Gastroesophageal sphincter (tissue), 4 donors: ENCODE measurements around the gene SNCB. TPM values are rescaled to one million over a fixed set of nuclear protein-coding genes. Genes with fewer than 3 reads are reported as not detected.
A peak's percentile ranks its signal among the peaks of the same experiment; 100 is the strongest.

Experiments used
- ATAC-seq: fragments of 150-250 bp; one replicate; pipeline ENCODE4 v1.9.1; 2016; ENCODE audit warnings: mild to moderate bottlenecking, moderate library complexity
- H3K27ac ChIP-seq, 4 donors: fragments of 200-600 bp; sonication (generic) in 3 of 4; 1 replicate in 3 of 4; 2 replicates in 1 of 4; pipeline ENCODE4 v1.5.1; 2016 to 2019
- H3K27me3 ChIP-seq: fragments of 200-600 bp; sonication (generic); one replicate; pipeline ENCODE4 v1.5.1; 2019
- H3K36me3 ChIP-seq, 2 donors: fragments of 200-600 bp; sonication (generic); one replicate each; pipeline ENCODE4 v1.5.1; 2019; ENCODE audit warnings: control low read depth in 1 of 2
- H3K4me1 ChIP-seq, 3 donors: fragments of 200-600 bp; sonication (generic); 1 replicate in 2 of 3; 2 replicates in 1 of 3; pipeline ENCODE4 v1.5.1; 2016 to 2019; ENCODE audit warnings: control low read depth in 2 of 3
- H3K4me3 ChIP-seq, 2 donors: fragments of 200-600 bp; sonication (generic); one replicate each; pipeline ENCODE4 v1.5.1; 2019; ENCODE audit warnings: mild to moderate bottlenecking in 1 of 2, moderate library complexity in 1 of 2
- H3K9me3 ChIP-seq, 3 donors: fragments of 200-600 bp; sonication (generic); one replicate each; pipeline ENCODE4 v1.5.1; 2017 to 2019; ENCODE audit warnings: control low read depth in 2 of 3
- CTCF ChIP-seq, 4 experiments: fragments of 200-600 bp in 2 of 4; fragments of 450-650 bp in 2 of 4; sonication (generic) in 1 of 4; IDR thresholded peaks; one replicate each; pipeline ENCODE4 v1.5.1; 2017 to 2019; ENCODE audit warnings: antibody characterized with exemption in 4 of 4, mild to moderate bottlenecking in 2 of 4, moderate library complexity in 2 of 4
- EP300 ChIP-seq: sonication (generic); formaldehyde crosslinking; IDR thresholded peaks from one replicate; pipeline ENCODE4 v1.6.1; 2017; ENCODE audit warnings: antibody characterized with exemption, mild to moderate bottlenecking
- POLR2A ChIP-seq, 2 donors: fragments of 450-650 bp; IDR thresholded peaks; one replicate each; pipeline ENCODE4 v1.6.1; 2017; ENCODE audit warnings: antibody characterized with exemption in 2 of 2, mild to moderate bottlenecking in 2 of 2, moderate library complexity in 1 of 2
- POLR2AphosphoS5 ChIP-seq: sonication (generic); formaldehyde crosslinking; IDR thresholded peaks from one replicate; pipeline ENCODE4 v1.6.1; 2017; ENCODE audit warnings: antibody characterized with exemption
- WGBS, 2 donors: methylation state at CpG; one replicate each; pipeline ENCODE4 v1.1.5; 2018; ENCODE audit warnings: low coverage in 1 of 2; 5-methylcytosine and 5-hydroxymethylcytosine counted together
- total RNA-seq, 4 donors: library from RNA; depleted of rRNA; stranded (reverse); fragments of >200 nt; gene quantifications; one replicate each; pipeline ENCODE4 v1.1.0, GENCODE V29; 2016

Gene SNCB
- total RNA-seq, 4 donors from 2014 or later = not detected

- no peak for ATAC-seq
- peaks cover 20% of the 10 kb centered on the region for H3K27me3 ChIP-seq
- whole genome bisulfite sequencing, 2 donors = 0 to 5% methylated on average over 1 to 3 of the region's 15 CpGs
Measured at GRCh38 chr5:176578391-176578808, 51.9 kb downstream of the SNCB start.

GRCh38 chr5:176577312-176578176, 52.8 kb downstream of the SNCB start:
- no peak overlapping the region for H3K4me3 ChIP-seq
- no peaks in the 10 kb centered on the region for H3K9me3 ChIP-seq
- H3K4me1 ChIP-seq = no peaks in the 10 kb centered on the region
- no peak for TF ChIP-seq POLR2A (IDR thresholded peaks at IDR 0.05)
- no peak for TF ChIP-seq EP300
- no peak overlapping the region for H3K27ac ChIP-seq
- H3K36me3 ChIP-seq = no peaks in the 10 kb centered on the region
- ATAC-seq = no peak
- 93% methylated on average over 5 of the region's 36 CpGs; no CpG with 5 or more reads in 1 of the 2 donors for WGBS, 2 donors
- peaks cover 26% of the 10 kb centered on the region for H3K27me3 ChIP-seq

More at GRCh38 chr5:176578391-176578808, 51.9 kb downstream of the SNCB start:
- no peak overlapping the region for H3K4me3 ChIP-seq
- H3K9me3 ChIP-seq = no peaks in the 10 kb centered on the region
- H3K36me3 ChIP-seq = no peaks in the 10 kb centered on the region
- H3K4me1 ChIP-seq = no peaks in the 10 kb centered on the region
- TF ChIP-seq POLR2AphosphoS5 = no peak
- TF ChIP-seq CTCF (IDR thresholded peaks at IDR 0.05) = peak in 3 of 4 experiments; percentile 38 to 55 (median 55)
- no peak overlapping the region for H3K27ac ChIP-seq

GRCh38 chr5:176575488-176576422, 54.6 kb downstream of the SNCB start:
- no peaks in the 10 kb centered on the region for H3K4me1 ChIP-seq
- WGBS, 2 donors = 62 to 80% methylated on average over 6 to 18 of the region's 37 CpGs
- TF ChIP-seq POLR2A (IDR thresholded peaks at IDR 0.05) (no peak), POLR2AphosphoS5 (no peak), EP300 (no peak), CTCF (IDR thresholded peaks at IDR 0.05) (no peak)

DNA sequence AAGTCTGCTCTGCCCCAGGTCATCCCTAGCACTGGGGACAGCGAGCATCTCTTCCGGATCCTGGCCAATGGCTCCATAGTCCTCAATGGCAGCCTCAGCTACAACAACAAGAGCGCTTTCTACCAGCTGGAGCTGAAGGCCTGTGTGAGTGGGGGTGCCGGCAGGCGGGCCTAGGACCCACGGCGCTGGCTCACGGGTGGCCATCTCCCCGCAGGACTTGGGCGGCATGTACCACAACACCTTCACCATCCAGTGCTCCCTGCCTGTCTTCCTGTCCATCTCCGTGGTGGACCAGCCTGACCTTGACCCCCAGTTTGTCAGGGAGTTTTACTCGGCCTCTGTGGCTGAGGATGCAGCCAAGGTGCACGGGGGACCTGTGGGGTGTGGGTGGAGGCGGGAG, 55.3 kb downstream of the SNCB start:
- no peaks in the 10 kb centered on the region for H3K36me3 ChIP-seq
- TF ChIP-seq EP300 = no peak
- TF ChIP-seq POLR2AphosphoS5 = no peak
- no peak for TF ChIP-seq CTCF (IDR thresholded peaks at IDR 0.05)
- TF ChIP-seq POLR2A (IDR thresholded peaks at IDR 0.05) = no peak
- no peak overlapping the region for H3K27ac ChIP-seq
- H3K27me3 ChIP-seq = peaks cover 41% of the 10 kb centered on the region
- no peaks in the 10 kb centered on the region for H3K4me1 ChIP-seq
- H3K9me3 ChIP-seq = no peaks in the 10 kb centered on the region
- WGBS, 2 donors = 100% methylated on average over 2 of the region's 14 CpGs; no CpG with 5 or more reads in 1 of the 2 donors
- ATAC-seq = no peak
- H3K4me3 ChIP-seq = no peak overlapping the region

More at GRCh38 chr5:176575488-176576422, 54.6 kb downstream of the SNCB start:
- Histone ChIP-seq H3K27ac (no peak overlapping the region), H3K36me3 (no peaks in the 10 kb centered on the region), H3K4me3 (no peak overlapping the region), H3K9me3 (no peaks in the 10 kb centered on the region), H3K27me3 (peaks cover 37% of the 10 kb centered on the region)
- ATAC-seq = no peak

- Histone ChIP-seq H3K4me3 (no peak overlapping the region), H3K36me3 (no peaks in the 10 kb centered on the region), H3K4me1 (no peaks in the 10 kb centered on the region), H3K27ac (no peak overlapping the region), H3K9me3 (no peaks in the 10 kb centered on the region), H3K27me3 (peaks cover 49% of the 10 kb centered on the region)
- peak; percentile 19 for ATAC-seq
- TF ChIP-seq CTCF (IDR thresholded peaks at IDR 0.05) = no peak
- TF ChIP-seq EP300 = no peak
- TF ChIP-seq POLR2AphosphoS5 = no peak
- no peak for TF ChIP-seq POLR2A (IDR thresholded peaks at IDR 0.05)
- WGBS, 2 donors = 62 to 72% methylated on average over 3 to 6 of the region's 10 CpGs
Measured at GRCh38 chr5:176574297-176574591, 56.1 kb downstream of the SNCB start.
